Right atrium auricular region (tissue), 2 donors: ENCODE measurements around the gene PLCH2. TPM values are rescaled to one million over a fixed set of nuclear protein-coding genes. Genes with fewer than 3 reads are reported as not detected.

Source experiments
- DNase-seq: peaks from one replicate; pipeline ENCODE4 v3.0.0-alpha.2; 2019; ENCODE audit warnings: low spot score
- H3K27ac ChIP-seq, 2 donors: fragments of 200-600 bp; sonication (generic); 1 replicate in 1 of 2; 2 replicates in 1 of 2; pipeline ENCODE4 v1.5.1; 2016 to 2019
- H3K27me3 ChIP-seq, 2 donors: fragments of 200-600 bp; sonication (generic); one replicate each; pipeline versions ENCODE4 v1.5.1 to v1.6.0; 2017 to 2019
- H3K36me3 ChIP-seq: fragments of 200-600 bp; sonication (generic); one replicate; pipeline ENCODE4 v1.5.1; 2016
- H3K4me1 ChIP-seq, 2 donors: fragments of 200-600 bp; sonication (generic); one replicate each; pipeline versions ENCODE4 v1.5.1 to v1.6.0; 2017 to 2019
- H3K4me3 ChIP-seq, 2 donors: fragments of 200-600 bp; sonication (generic); 1 replicate in 1 of 2; 2 replicates in 1 of 2; pipeline ENCODE4 v1.5.1; 2017 to 2019; ENCODE audit warnings: mild to moderate bottlenecking in 1 of 2, moderate library complexity in 1 of 2
- H3K9me3 ChIP-seq, 2 donors: fragments of 200-600 bp; sonication (generic); one replicate each; pipeline ENCODE4 v1.5.1; 2019
- total RNA-seq, 2 donors: library from RNA; depleted of rRNA; stranded (reverse); fragments of >200 nt; gene quantifications; one replicate each; pipeline ENCODE4 v1.1.0, GENCODE V29; 2016
- TF ChIP-seq, protein P1 (sequence below), 2 donors: fragments of 200-600 bp; sonication (generic); IDR thresholded peaks; one replicate each; pipeline ENCODE4 v1.5.1; 2019; ENCODE audit warnings: antibody characterized with exemption in 2 of 2

The PLCH2 gene
- total RNA-seq, 2 donors from 2014 or later = 0.12 TPM; not detected in 1

GRCh38 chr1:2433196-2433595, 42.9 kb upstream of the PLCH2 start:
- H3K27me3 ChIP-seq = no peaks in the 10 kb centered on the region
- TF ChIP-seq, protein P1, sequence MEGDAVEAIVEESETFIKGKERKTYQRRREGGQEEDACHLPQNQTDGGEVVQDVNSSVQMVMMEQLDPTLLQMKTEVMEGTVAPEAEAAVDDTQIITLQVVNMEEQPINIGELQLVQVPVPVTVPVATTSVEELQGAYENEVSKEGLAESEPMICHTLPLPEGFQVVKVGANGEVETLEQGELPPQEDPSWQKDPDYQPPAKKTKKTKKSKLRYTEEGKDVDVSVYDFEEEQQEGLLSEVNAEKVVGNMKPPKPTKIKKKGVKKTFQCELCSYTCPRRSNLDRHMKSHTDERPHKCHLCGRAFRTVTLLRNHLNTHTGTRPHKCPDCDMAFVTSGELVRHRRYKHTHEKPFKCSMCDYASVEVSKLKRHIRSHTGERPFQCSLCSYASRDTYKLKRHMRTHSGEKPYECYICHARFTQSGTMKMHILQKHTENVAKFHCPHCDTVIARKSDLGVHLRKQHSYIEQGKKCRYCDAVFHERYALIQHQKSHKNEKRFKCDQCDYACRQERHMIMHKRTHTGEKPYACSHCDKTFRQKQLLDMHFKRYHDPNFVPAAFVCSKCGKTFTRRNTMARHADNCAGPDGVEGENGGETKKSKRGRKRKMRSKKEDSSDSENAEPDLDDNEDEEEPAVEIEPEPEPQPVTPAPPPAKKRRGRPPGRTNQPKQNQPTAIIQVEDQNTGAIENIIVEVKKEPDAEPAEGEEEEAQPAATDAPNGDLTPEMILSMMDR (IDR thresholded peaks at IDR 0.05) = no peak
- no peaks in the 10 kb centered on the region for H3K4me1 ChIP-seq
- DNase-seq = no peak
- H3K27ac ChIP-seq = no peak overlapping the region
- H3K36me3 ChIP-seq = no peaks in the 10 kb centered on the region
- H3K9me3 ChIP-seq = no peaks in the 10 kb centered on the region
- H3K4me3 ChIP-seq = no peak overlapping the region

DNA sequence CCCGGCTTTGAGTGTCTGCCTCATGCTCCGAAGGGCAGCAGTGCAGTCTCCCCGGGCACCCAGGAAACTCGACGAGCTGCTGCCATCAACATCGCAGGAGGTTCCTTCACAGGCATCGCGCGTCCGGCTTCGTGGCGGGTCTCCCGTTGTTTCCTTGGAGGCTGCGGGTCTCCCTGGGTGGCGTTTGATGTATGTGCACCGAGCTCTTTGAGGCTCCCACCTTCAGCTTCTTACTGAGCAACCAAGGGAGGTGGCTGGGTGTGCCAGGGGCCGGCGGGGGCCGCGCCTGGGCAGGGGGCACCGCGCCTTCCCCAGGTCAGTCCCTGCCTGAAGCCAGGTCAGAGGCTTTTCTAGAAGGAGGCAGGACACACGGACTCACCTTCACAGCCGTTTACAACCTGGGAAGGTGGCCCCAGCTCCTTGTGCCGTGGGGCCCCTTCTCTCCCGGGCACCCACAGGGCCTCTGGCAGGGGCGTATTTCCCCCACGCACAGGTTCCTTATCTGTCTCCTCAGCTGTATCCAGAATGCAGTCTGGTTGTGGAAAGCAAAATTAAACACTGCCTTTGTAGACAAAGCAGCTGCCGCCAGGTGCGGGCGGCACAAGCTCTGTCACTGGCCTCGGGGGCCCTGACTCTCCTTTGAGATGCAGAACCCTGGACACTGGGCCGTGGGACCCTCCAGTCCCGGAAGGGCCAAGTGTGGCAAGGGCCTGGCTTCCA, 42.0 kb upstream of the PLCH2 start:
- Histone ChIP-seq H3K27ac (no peak overlapping the region), H3K36me3 (no peaks in the 10 kb centered on the region), H3K27me3 (no peaks in the 10 kb centered on the region), H3K4me3 (no peak overlapping the region), H3K4me1 (no peaks in the 10 kb centered on the region), H3K9me3 (no peaks in the 10 kb centered on the region)
- DNase-seq = no peak
- TF ChIP-seq, protein P1 (IDR thresholded peaks at IDR 0.05) = no peak

- TF ChIP-seq, protein P1 (IDR thresholded peaks at IDR 0.05) = no peak
- Histone ChIP-seq H3K4me1 (no peaks in the 10 kb centered on the region), H3K36me3 (no peaks in the 10 kb centered on the region), H3K9me3 (no peaks in the 10 kb centered on the region), H3K4me3 (no peak overlapping the region), H3K27ac (no peak overlapping the region), H3K27me3 (no peaks in the 10 kb centered on the region)
- DNase-seq = no peak
These were observed 41.0 kb upstream of the PLCH2 start for GRCh38 chr1:2435091-2435490.

- Histone ChIP-seq H3K4me1 (no peaks in the 10 kb centered on the region), H3K4me3 (no peak overlapping the region), H3K9me3 (no peaks in the 10 kb centered on the region), H3K27ac (no peak overlapping the region), H3K27me3 (no peaks in the 10 kb centered on the region), H3K36me3 (no peaks in the 10 kb centered on the region)
- TF ChIP-seq, protein P1 (IDR thresholded peaks at IDR 0.05) = no peak
- DNase-seq = no peak
These were observed 40.2 kb upstream of the PLCH2 start for GRCh38 chr1:2435746-2436355.

GRCh38 chr1:2436876-2437275, 39.2 kb upstream of the PLCH2 start:
- H3K27me3 ChIP-seq = no peaks in the 10 kb centered on the region
- no peaks in the 10 kb centered on the region for H3K36me3 ChIP-seq
- no peak overlapping the region for H3K27ac ChIP-seq
- no peak overlapping the region for H3K4me3 ChIP-seq
- H3K9me3 ChIP-seq = no peaks in the 10 kb centered on the region
- DNase-seq = no peak
- TF ChIP-seq, protein P1 (IDR thresholded peaks at IDR 0.05) = no peak
- H3K4me1 ChIP-seq = no peaks in the 10 kb centered on the region
